Stomach smooth muscle (tissue), 2 donors: Measurements from ENCODE around the gene KDM5B.
"Not testable (repeated sequence)": the region's sequence is repeated elsewhere in the genome, so short reads cannot be mapped to it uniquely, and the experiment has no call there.

Source experiments
- H3K27ac ChIP-seq: one replicate; pipeline ENCODE4 v1.7.0; 2013; ENCODE audit warnings: mild to moderate bottlenecking, low read length, inconsistent platforms
- H3K27me3 ChIP-seq, 2 donors: one replicate each; pipeline ENCODE4 v1.7.0; 2013; ENCODE audit warnings: low read length in 2 of 2; ENCODE audit not compliant: insufficient read depth in 2 of 2, control insufficient read depth in 1 of 2
- H3K36me3 ChIP-seq, 2 donors: one replicate each; pipeline ENCODE4 v1.7.0; 2013; ENCODE audit warnings: low read length in 2 of 2; ENCODE audit not compliant: control insufficient read depth in 2 of 2, insufficient read depth in 2 of 2
- H3K4me1 ChIP-seq: one replicate; pipeline ENCODE4 v1.7.0; 2013; ENCODE audit warnings: low read length; ENCODE audit not compliant: control insufficient read depth, insufficient read depth
- H3K4me3 ChIP-seq, 2 donors: one replicate each; pipeline ENCODE4 v1.7.0; 2013; ENCODE audit warnings: low read length in 2 of 2
- H3K9ac ChIP-seq, 2 donors: one replicate each; pipeline ENCODE4 v1.7.0; 2013; ENCODE audit warnings: low read length in 2 of 2, mild to moderate bottlenecking in 1 of 2
- H3K9me3 ChIP-seq, 2 donors: one replicate each; pipeline ENCODE4 v1.7.0; 2013; ENCODE audit warnings: low read length in 2 of 2; ENCODE audit not compliant: control insufficient read depth in 2 of 2
- donor health status: healthy.
- donor health status: Pancreatic carcinoma.

Gene KDM5B

DNA sequence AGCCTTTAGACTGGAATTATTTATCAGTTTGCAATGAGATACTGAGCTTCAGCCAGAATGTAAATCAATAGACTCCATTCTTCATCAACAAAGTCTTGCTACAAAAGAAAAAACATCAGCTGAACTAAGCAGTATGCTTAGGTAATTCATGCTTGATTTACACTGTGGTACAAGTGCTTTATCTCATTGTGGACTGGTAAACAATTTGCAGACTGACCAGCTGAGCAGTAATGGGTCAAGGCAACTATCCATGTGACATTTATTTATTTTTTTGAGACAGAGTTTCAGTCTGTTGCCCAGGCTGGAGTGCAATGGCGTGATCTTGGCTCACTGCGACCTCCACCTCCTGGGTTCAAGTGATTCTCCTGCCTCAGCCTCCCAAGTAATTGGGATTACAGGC lies 58.2 kb downstream of the KDM5B start:
- peaks cover 37 to 49% of the 10 kb centered on the region in 2 donors for H3K36me3 ChIP-seq
- H3K9me3 ChIP-seq = no peaks in the 10 kb centered on the region
- no peaks in the 10 kb centered on the region for H3K4me1 ChIP-seq
- no peaks in the 10 kb centered on the region for H3K27me3 ChIP-seq
- no peak overlapping the region for H3K27ac ChIP-seq
- no peak overlapping the region for H3K4me3 ChIP-seq
- no peak overlapping the region for H3K9ac ChIP-seq

DNA sequence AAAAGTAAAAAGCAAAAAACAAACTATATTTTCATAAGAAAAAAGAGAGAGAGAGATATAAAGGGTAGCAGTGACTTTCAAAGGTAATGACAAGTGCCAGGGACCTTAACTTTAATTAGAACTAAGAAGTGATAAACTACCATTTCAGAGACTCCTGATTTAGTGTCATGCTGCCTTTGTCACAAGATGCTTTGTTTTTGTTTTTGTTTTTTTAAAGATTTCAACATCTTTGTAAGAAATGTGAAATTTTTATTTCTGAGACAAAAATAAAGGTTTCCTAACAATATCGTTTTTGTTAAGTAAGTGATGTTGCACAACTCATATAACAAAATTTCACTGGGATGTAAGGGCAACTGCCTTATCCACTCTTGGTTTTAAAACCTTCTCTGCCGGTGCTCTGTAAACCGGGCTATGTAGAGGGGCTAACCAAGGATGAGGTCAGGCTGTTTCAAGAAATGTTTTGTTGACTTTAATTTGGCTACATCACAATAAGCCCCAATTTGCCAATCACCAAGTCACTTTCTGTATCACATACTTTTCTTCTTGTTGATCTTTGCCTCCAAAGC lies 62.8 kb downstream of the KDM5B start:
- Histone ChIP-seq H3K27ac (no peak overlapping the region), H3K36me3 (peaks cover 42 to 44% of the 10 kb centered on the region in 2 donors), H3K27me3 (no peaks in the 10 kb centered on the region), H3K9ac (no peak overlapping the region), H3K4me3 (no peak overlapping the region), H3K4me1 (no peaks in the 10 kb centered on the region), H3K9me3 (no peaks in the 10 kb centered on the region)

DNA sequence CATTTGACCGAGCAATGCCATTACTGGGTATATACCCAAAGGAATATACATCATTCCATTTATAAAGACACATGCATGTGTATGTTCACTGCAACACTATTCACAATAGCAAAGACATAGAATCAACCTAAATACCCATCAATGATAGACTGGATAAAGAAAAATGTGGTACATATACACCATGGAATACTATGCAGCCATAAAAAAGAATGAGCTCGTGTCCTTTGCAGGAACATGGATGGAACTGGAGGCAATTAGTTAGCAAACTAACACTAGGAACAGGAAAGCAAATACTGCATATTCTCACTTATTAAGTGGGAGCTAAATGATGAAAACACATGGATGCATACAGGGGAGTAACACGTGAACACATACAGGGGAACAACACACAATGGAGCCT lies 63.5 kb downstream of the KDM5B start:
- not testable (repeated sequence) for H3K27me3 ChIP-seq, H3K9ac ChIP-seq, H3K27ac ChIP-seq, H3K9me3 ChIP-seq, H3K4me3 ChIP-seq, H3K4me1 ChIP-seq
- peaks cover 38 to 44% of the 10 kb centered on the region in 2 donors for H3K36me3 ChIP-seq

- no peaks in the 10 kb centered on the region for H3K9me3 ChIP-seq
- H3K9ac ChIP-seq = no peak overlapping the region
- no peak overlapping the region for H3K4me3 ChIP-seq
- no peak overlapping the region for H3K27ac ChIP-seq
- peaks cover 29 to 37% of the 10 kb centered on the region in 2 donors for H3K36me3 ChIP-seq
- no peaks in the 10 kb centered on the region for H3K4me1 ChIP-seq
- no peaks in the 10 kb centered on the region for H3K27me3 ChIP-seq
Measured at GRCh38 chr1:202742496-202742895, 65.7 kb downstream of the KDM5B start.

- Histone ChIP-seq H3K4me1 (no peaks in the 10 kb centered on the region), H3K9ac (no peak overlapping the region), H3K36me3 (peaks cover 40 to 67% of the 10 kb centered on the region in 2 donors), H3K4me3 (no peak overlapping the region), H3K27me3 (no peaks in the 10 kb centered on the region), H3K9me3 (no peaks in the 10 kb centered on the region), H3K27ac (no peak overlapping the region)
Measured at GRCh38 chr1:202733251-202733650, 75.0 kb downstream of the KDM5B start.

GRCh38 chr1:202728951-202729350 lies 79.3 kb downstream of the KDM5B start:
- no peaks in the 10 kb centered on the region for H3K27me3 ChIP-seq
- H3K36me3 ChIP-seq = peaks cover 46 to 77% of the 10 kb centered on the region in 2 donors
- H3K4me3 ChIP-seq = no peak overlapping the region
- no peaks in the 10 kb centered on the region for H3K9me3 ChIP-seq
- no peak overlapping the region for H3K27ac ChIP-seq
- no peaks in the 10 kb centered on the region for H3K4me1 ChIP-seq
- H3K9ac ChIP-seq = no peak overlapping the region

DNA sequence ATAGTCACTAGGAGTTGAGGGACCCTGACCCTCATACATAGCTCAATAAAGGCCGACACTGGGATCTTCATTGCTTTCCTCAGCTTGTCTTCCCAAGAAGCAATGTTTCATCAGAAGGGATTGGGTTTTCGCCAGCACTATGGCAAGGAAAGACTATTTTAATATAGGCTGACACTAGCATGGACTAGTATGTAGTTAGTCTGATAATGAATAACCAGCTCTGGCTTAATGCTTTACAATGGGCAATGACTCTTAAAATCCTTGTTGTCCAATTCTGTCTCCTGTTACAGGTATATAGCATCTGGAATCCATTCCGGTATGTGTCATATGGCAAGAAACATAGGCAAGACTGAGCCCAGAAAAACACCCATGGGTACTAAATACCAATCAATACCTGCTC lies 82.7 kb downstream of the KDM5B start:
- Histone ChIP-seq H3K4me3 (no peak overlapping the region), H3K27ac (no peak overlapping the region), H3K36me3 (peaks cover 33 to 45% of the 10 kb centered on the region in 2 donors), H3K9ac (no peak overlapping the region), H3K9me3 (no peaks in the 10 kb centered on the region), H3K4me1 (no peaks in the 10 kb centered on the region), H3K27me3 (no peaks in the 10 kb centered on the region)

GRCh38 chr1:202723708-202724107 lies 84.5 kb downstream of the KDM5B start:
- Histone ChIP-seq H3K4me1 (no peaks in the 10 kb centered on the region), H3K36me3 (peaks cover 16 to 27% of the 10 kb centered on the region in 2 donors), H3K27me3 (no peaks in the 10 kb centered on the region), H3K4me3 (no peak overlapping the region), H3K9ac (no peak overlapping the region), H3K9me3 (no peaks in the 10 kb centered on the region), H3K27ac (no peak overlapping the region)

DNA sequence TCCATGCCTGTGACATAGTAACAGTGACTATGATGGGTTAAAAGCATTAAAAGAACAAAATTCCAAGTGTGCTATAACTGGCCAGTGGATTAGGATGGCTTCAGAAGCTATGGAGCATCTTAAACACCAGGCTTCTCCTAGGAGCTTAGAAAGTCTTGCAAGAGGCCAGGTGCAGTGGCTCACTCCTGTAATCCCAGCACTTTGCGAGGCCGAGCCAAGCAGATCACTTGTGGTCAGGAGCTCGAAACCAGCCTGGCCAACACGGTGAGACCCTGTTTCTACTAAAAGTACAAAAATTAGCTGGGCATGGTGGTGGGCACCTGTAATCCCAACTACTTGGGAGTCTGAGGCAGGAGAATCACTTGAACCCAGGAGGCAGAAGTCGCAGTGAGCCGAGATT lies 85.2 kb downstream of the KDM5B start:
- not testable (repeated sequence) for H3K4me3 ChIP-seq, H3K9ac ChIP-seq, H3K27me3 ChIP-seq, H3K27ac ChIP-seq, H3K4me1 ChIP-seq, H3K9me3 ChIP-seq
- H3K36me3 ChIP-seq = peaks cover 10 to 20% of the 10 kb centered on the region in 2 donors

DNA sequence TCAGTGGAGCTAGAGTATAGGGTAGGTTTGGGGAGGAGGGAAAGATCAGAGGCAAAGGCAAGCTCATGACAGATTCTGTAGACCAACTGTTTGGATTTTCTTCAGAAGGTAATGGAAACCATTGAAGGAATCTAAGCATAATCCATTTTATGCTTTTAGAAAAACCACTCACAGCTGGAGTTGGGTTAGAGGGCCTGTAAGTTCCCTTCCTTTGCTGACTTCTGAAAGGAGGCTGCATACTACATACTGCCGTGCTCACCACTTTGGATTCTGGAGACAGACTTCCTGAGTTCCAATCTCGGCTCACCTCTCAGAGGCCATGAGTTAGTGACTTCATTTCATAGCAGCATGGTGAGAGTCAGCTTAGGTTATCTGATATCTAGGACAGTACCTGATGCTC lies 91.6 kb downstream of the KDM5B start:
- Histone ChIP-seq H3K27ac (no peak overlapping the region), H3K9ac (no peak overlapping the region), H3K36me3 (no peaks in the 10 kb centered on the region), H3K27me3 (peaks cover 0 to 12% of the 10 kb centered on the region in 2 donors), H3K4me3 (no peak overlapping the region), H3K4me1 (no peaks in the 10 kb centered on the region), H3K9me3 (no peaks in the 10 kb centered on the region)

DNA sequence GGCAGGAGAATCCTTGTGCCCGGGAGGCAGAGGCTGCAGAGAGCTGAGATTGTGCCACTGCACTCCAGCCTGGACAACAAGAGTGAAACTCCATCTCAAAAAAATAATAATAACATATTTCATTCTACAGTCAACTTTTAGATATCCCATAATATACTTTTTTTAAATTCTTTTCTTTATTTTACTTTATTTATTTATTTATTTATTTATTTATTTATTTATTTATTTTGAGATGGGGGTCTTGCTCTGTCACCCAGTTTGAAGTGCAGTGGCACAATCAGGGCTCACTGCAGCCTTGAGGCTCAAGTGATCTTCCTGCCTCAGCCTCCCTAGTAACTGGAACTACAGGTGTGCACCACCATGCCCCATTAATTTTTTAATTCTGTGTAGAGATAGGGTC lies 94.0 kb downstream of the KDM5B start:
- H3K27ac ChIP-seq, H3K4me3 ChIP-seq, H3K36me3 ChIP-seq, H3K9me3 ChIP-seq, H3K9ac ChIP-seq: not testable (repeated sequence)
- H3K27me3 ChIP-seq = peaks cover 20 to 28% of the 10 kb centered on the region in 2 donors
- peaks cover 14% of the 10 kb centered on the region for H3K4me1 ChIP-seq
